PC-9 (cell line): ENCODE measurements around the gene WDFY3.

Source experiments
- CTCF ChIP-seq: fragments of 200-600 bp; sonication (generic); conservative IDR thresholded peaks from 2 replicates; pipeline ENCODE4 v1.6.1; 2017; ENCODE audit warnings: mixed run types, antibody characterized with exemption, mild to moderate bottlenecking, moderate library complexity
- EZH2 ChIP-seq: fragments of 200-600 bp; sonication (generic); IDR thresholded peaks from 2 replicates; pipeline ENCODE4 v1.8.0; 2017; ENCODE audit warnings: antibody characterized with exemption, low read depth

- TF ChIP-seq CTCF (no peak), EZH2 (no peak)
Measured at GRCh38 chr4:84737656-84738055, 228.8 kb downstream of the WDFY3 start.
